Spinal cord (tissue), 10 donors: ENCODE measurements around the gene SLC1A6. TPM values are rescaled to one million over a fixed set of nuclear protein-coding genes. Genes with fewer than 3 reads are reported as not detected.

Experiments used
- DNase-seq, 6 donors: peaks; one replicate each; pipeline versions ENCODE4 v3.0.0 to v3.0.0-alpha.2; 2013 to 2015; ENCODE audit warnings: low spot score in 6 of 6, low read depth in 4 of 6
- H3K27ac ChIP-seq: one replicate; pipeline ENCODE4 v1.5.1; 2013; ENCODE audit warnings: low read depth, low read length, control low read depth
- H3K27me3 ChIP-seq: one replicate; pipeline ENCODE4 v1.6.1; 2013; ENCODE audit warnings: low read length; ENCODE audit not compliant: control insufficient read depth, insufficient read depth
- H3K36me3 ChIP-seq: one replicate; pipeline ENCODE4 v1.6.1; 2013; ENCODE audit warnings: low read length; ENCODE audit not compliant: control insufficient read depth, insufficient read depth
- H3K4me1 ChIP-seq: one replicate; pipeline ENCODE4 v1.6.1; 2013; ENCODE audit warnings: low read length; ENCODE audit not compliant: control insufficient read depth, insufficient read depth
- H3K4me3 ChIP-seq: one replicate; pipeline ENCODE4 v1.5.1; 2013; ENCODE audit warnings: low read depth, low read length, control low read depth
- H3K9me3 ChIP-seq: one replicate; pipeline ENCODE4 v1.6.1; 2013; ENCODE audit warnings: low read length; ENCODE audit not compliant: control insufficient read depth, insufficient read depth
- WGBS: methylation state at CpG from one replicate; pipeline ENCODE4 v1.1.5; 2013; ENCODE audit warnings: missing lambda C conversion rate; ENCODE audit not compliant: insufficient coverage; 5-methylcytosine and 5-hydroxymethylcytosine counted together
- polyA plus RNA-seq, 2 donors: library from polyadenylated mRNA; unstranded; fragments of 120-200 nt; gene quantifications; one replicate each; pipeline ENCODE4 v1.2.1, GENCODE V29; 2013; ENCODE audit not compliant: insufficient read length in 2 of 2
- total RNA-seq, 2 donors: library from RNA; depleted of rRNA in 1 of 2; stranded (reverse); fragments of 120-200 nt in 1 of 2; fragments of >200 nt in 1 of 2; gene quantifications; one replicate each; pipeline versions ENCODE4 v1.2.3 to v1.2.4, GENCODE V29; 2013 to 2014
- donor health status: healthy.

SLC1A6 gene
- total and polyA plus RNA-seq, 4 donors: 9.6 to 64.6 (median 42.3) TPM

- DNase-seq: peak in 1 of 6 donors; percentile 17
- WGBS: 100% methylated on average over 1 of the region's 4 CpGs
- H3K4me3 ChIP-seq: no peak overlapping the region
- H3K27me3 ChIP-seq: no peaks in the 10 kb centered on the region
- H3K4me1 ChIP-seq: no peaks in the 10 kb centered on the region
- H3K36me3 ChIP-seq: no peaks in the 10 kb centered on the region
- H3K9me3 ChIP-seq: no peaks in the 10 kb centered on the region
- H3K27ac ChIP-seq: no peak overlapping the region
Measured at GRCh38 chr19:14943601-14944000, 36.1 kb downstream of the SLC1A6 start.

DNA sequence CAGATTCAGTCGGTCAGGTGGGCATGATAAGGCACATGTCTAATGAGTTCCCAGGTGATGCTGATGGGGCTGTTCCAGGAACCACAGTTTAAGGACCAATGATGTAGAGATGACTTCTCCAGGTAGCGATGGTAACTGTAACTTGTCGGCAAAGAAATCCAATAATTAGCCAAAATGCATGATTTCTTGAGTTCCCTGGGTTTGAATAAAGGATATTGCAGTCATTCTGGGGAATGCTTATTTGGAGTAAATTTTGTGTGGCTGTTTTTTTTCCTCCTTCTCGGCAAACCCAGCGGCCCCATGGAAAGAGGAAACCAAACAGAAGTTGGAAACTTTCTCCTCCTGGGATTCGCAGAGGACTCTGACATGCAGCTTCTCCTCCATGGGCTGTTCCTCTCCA is 38.5 kb downstream of the SLC1A6 start, which contains the start of gene OR7C2:
Gene OR7C2 (plus strand): TSS at position 301 of the 400 bp plus-strand sequence. CDS start 0 bp downstream, at position 301.
- 90% methylated on average over 3 of the region's 6 CpGs for WGBS
- no peak within 1 kb of the TSS for H3K27ac ChIP-seq
- H3K36me3 ChIP-seq: no peaks in the 10 kb centered on the region
- no peak for DNase-seq
- no peaks in the 10 kb centered on the region for H3K4me1 ChIP-seq
- no peaks in the 10 kb centered on the region for H3K27me3 ChIP-seq
- H3K9me3 ChIP-seq: no peaks in the 10 kb centered on the region
- H3K4me3 ChIP-seq: no peak within 1 kb of the TSS

- Histone ChIP-seq H3K27me3 (no peaks in the 10 kb centered on the region), H3K9me3 (no peaks in the 10 kb centered on the region), H3K36me3 (no peaks in the 10 kb centered on the region), H3K4me3 (no peak overlapping the region), H3K4me1 (no peaks in the 10 kb centered on the region), H3K27ac (no peak overlapping the region)
- no peak for DNase-seq
- WGBS: 68% methylated on average over 4 of the region's 6 CpGs
Measured at GRCh38 chr19:14940266-14940665, 39.4 kb downstream of the SLC1A6 start.

GRCh38 chr19:14933506-14933905 is 46.2 kb downstream of the SLC1A6 start:
- no peak for DNase-seq
- WGBS: no CpG with 5 or more reads among the region's 1 CpG
- Histone ChIP-seq H3K27ac (no peak overlapping the region), H3K36me3 (no peaks in the 10 kb centered on the region), H3K4me1 (no peaks in the 10 kb centered on the region), H3K27me3 (no peaks in the 10 kb centered on the region), H3K9me3 (peaks cover 3% of the 10 kb centered on the region), H3K4me3 (no peak overlapping the region)

- no peaks in the 10 kb centered on the region for H3K27me3 ChIP-seq
- peak in 2 of 6 donors; percentile 8 to 48 for DNase-seq
- no peak overlapping the region for H3K4me3 ChIP-seq
- no peaks in the 10 kb centered on the region for H3K9me3 ChIP-seq
- no CpG with 5 or more reads among the region's 5 CpGs for WGBS
- H3K4me1 ChIP-seq: no peaks in the 10 kb centered on the region
- H3K27ac ChIP-seq: no peak overlapping the region
- no peaks in the 10 kb centered on the region for H3K36me3 ChIP-seq
Measured at GRCh38 chr19:14916848-14917247, 62.8 kb downstream of the SLC1A6 start.

DNA sequence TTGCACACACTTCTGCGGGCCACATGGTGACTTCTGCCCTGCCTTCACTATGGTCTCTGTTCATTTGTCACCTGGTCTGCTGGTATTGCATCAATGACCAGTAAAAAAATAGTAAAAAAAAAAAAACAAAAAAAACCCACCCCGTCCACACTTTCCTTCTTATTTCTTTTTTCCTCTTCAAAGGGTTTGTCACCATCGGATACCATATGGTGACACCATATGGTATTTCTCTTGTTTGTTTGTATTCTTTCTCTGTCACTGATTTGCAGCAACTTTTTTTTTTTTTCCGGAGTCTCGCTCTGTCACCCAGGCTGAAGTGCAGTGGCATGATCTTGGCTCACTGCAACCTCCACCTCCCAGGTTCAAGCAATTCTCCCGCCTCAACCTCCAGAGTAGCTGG is 64.5 kb downstream of the SLC1A6 start:
- no peaks in the 10 kb centered on the region for H3K27me3 ChIP-seq
- no peaks in the 10 kb centered on the region for H3K9me3 ChIP-seq
- peak in 2 of 6 donors; percentile 47 to 79 for DNase-seq
- no CpG with 5 or more reads among the region's 6 CpGs for WGBS
- no peaks in the 10 kb centered on the region for H3K4me1 ChIP-seq
- H3K4me3 ChIP-seq: no peak overlapping the region
- no peak overlapping the region for H3K27ac ChIP-seq
- no peaks in the 10 kb centered on the region for H3K36me3 ChIP-seq

- WGBS: 90% methylated on average over 1 of the region's 4 CpGs
- H3K9me3 ChIP-seq: no peaks in the 10 kb centered on the region
- no peak overlapping the region for H3K4me3 ChIP-seq
- no peaks in the 10 kb centered on the region for H3K4me1 ChIP-seq
- no peak overlapping the region for H3K27ac ChIP-seq
- no peak for DNase-seq
- H3K27me3 ChIP-seq: peaks cover 7% of the 10 kb centered on the region
- no peaks in the 10 kb centered on the region for H3K36me3 ChIP-seq
Measured at GRCh38 chr19:14906711-14907110, 73.0 kb downstream of the SLC1A6 start.

DNA sequence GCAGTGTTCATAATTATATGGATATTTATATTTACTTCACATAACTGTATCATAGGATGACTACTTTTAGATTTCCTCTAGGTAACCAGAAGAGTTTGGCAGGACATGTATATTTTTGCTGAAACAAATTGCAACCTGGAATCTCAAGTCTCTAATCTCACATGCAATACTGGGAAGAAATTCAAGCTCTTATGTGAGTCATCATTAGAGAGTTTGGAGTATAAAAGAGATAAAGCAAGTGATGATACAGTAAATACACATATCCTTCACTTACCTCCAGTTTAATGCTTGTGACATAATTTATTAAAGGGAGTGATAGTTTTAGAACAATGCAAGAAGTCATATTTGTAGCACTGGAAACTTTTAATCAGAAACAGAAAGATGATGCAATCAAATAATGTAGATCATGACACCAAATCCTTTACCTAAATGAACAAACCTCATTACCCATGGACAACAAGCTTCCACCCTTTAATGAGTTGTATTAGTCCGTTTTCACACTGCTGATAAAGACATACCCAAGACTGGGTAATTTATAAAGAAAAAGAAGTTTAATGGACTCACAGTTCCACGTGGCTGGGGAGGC is 77.9 kb downstream of the SLC1A6 start:
- Histone ChIP-seq H3K9me3 (no peaks in the 10 kb centered on the region), H3K27ac (no peak overlapping the region), H3K4me3 (no peak overlapping the region), H3K27me3 (peaks cover 7% of the 10 kb centered on the region), H3K4me1 (no peaks in the 10 kb centered on the region), H3K36me3 (no peaks in the 10 kb centered on the region)
- no peak for DNase-seq
- WGBS: no CpG with 5 or more reads among the region's 2 CpGs
